GM13976 (cell line): ENCODE measurements around the gene NBEA.

ENCODE experiments used
- DNase-seq: peaks from one replicate; pipeline ENCODE4 v3.0.0; 2012; ENCODE audit warnings: low spot score
- CTCF ChIP-seq: IDR thresholded peaks from 2 replicates; pipeline ENCODE4 v1.5.1; 2012; ENCODE audit warnings: borderline replicate concordance, mild to moderate bottlenecking; ENCODE audit not compliant: insufficient read depth; ENCODE audit errors: extremely low read depth, missing control alignments, control extremely low read depth
- in situ Hi-C: fragments of 300-500 bp; cut with MboI; formaldehyde crosslinking; loops from one replicate; pipeline ENCODE4 v1.12.0; 2022; ENCODE audit warnings: low sequenced_read_pairs, mixed read lengths, inconsistent platforms; ENCODE audit not compliant: unreplicated experiment

NBEA gene

GRCh38 chr13:35342440-35342839 lies 400.4 kb downstream of the NBEA start:
- in situ Hi-C loops, result no loop called here

GRCh38 chr13:35343417-35343816 lies 401.3 kb downstream of the NBEA start:
- TF ChIP-seq CTCF, result no peak
- no peak for DNase-seq
- in situ Hi-C loops, result no loop called here

More at GRCh38 chr13:35342440-35342839, 400.4 kb downstream of the NBEA start:
- no peak for DNase-seq
- TF ChIP-seq CTCF, result no peak

- no peak for TF ChIP-seq CTCF
These were observed 403.9 kb downstream of the NBEA start for GRCh38 chr13:35345992-35346391.

GRCh38 chr13:35346494-35346893 lies 404.4 kb downstream of the NBEA start:
- DNase-seq, result no peak
- TF ChIP-seq CTCF, result no peak
- in situ Hi-C loops, result no loop called here

More at GRCh38 chr13:35345992-35346391, 403.9 kb downstream of the NBEA start:
- DNase-seq, result no peak
- in situ Hi-C loops, result no loop called here

- in situ Hi-C loops, result no loop called here
- DNase-seq, result no peak
- TF ChIP-seq CTCF, result no peak
These were observed 405.7 kb downstream of the NBEA start for GRCh38 chr13:35347679-35348205.

GRCh38 chr13:35349052-35349451 lies 407.0 kb downstream of the NBEA start:
- no peak for TF ChIP-seq CTCF
- DNase-seq, result no peak
- in situ Hi-C loops, result no loop called here
